GM21529 (cell line): ENCODE measurements around the gene IL17RC.
"Not testable (repeated sequence)": the region's sequence is repeated elsewhere in the genome, so short reads cannot be mapped to it uniquely, and the experiment has no call there.

ENCODE experiments used
- ATAC-seq: cut with Tn5 transposase; IDR thresholded peaks from one replicate; pipeline ENCODE4 v1.9.1; 2021; ENCODE audit not compliant: unreplicated experiment

The IL17RC gene

GRCh38 chr3:9893739-9894138, 23.2 kb upstream of the IL17RC start:
- ATAC-seq = no peak

DNA sequence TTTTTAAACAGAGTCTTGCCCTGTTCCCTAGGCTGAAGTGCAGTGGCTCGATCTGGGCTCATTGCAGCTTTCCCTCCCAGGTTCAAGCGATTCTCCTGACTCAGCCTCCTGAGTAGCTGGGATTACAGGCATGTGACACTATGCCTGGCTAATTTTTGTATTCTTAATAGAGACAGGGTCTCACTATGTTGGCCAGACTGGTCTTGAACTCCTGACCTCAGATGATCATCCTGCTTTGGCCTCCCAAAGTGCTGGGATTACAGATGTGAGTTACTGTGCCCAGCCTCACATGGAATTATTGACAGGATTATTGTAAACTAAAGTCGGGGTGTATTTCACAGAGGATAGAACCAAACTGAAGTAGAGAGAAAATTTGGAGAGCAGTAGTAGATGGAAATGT, 21.2 kb upstream of the IL17RC start:
- not testable (repeated sequence) for ATAC-seq

GRCh38 chr3:9896755-9897407, 20.0 kb upstream of the IL17RC start:
- ATAC-seq = not testable (repeated sequence)

- ATAC-seq = peak; percentile 51
These were observed 19.2 kb upstream of the IL17RC start for GRCh38 chr3:9897408-9898372.

DNA sequence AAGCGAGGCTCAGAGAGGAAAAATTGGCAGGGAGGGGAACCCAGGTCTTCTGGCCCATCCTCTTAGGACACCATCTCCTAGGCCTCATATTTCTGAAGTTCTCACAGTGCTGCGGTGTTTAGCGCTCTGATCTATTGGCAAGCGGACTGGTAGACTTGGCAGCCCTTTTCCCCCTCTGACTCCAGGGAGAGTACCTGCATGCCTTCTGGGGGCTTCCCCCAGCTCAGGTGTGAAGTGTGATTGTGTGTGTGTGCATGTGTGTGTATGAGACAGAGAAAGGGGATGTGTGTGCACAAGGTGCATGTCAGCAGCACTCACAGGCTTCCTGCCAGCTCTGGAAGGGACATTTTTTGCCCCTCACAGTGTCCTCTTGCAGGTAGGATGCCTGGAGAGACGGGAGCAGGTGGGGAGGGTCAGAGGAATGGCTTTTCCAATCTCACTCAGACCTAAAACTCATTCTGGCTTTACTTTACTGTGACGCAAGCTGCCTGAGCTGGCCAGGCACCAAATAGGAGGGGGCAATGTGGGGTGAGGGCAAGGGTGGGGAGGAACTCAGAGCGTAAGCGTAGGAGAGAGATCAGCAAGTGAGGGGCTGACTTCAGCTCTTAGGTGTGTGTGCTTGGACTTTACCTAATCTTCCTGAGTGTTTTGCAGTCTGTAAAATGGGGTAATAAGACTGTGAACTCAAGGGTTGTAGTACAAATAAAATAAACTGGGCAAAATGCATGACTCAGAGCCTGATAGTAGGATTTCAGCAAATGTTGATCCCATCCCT, 18.2 kb upstream of the IL17RC start:
- ATAC-seq = no peak

DNA sequence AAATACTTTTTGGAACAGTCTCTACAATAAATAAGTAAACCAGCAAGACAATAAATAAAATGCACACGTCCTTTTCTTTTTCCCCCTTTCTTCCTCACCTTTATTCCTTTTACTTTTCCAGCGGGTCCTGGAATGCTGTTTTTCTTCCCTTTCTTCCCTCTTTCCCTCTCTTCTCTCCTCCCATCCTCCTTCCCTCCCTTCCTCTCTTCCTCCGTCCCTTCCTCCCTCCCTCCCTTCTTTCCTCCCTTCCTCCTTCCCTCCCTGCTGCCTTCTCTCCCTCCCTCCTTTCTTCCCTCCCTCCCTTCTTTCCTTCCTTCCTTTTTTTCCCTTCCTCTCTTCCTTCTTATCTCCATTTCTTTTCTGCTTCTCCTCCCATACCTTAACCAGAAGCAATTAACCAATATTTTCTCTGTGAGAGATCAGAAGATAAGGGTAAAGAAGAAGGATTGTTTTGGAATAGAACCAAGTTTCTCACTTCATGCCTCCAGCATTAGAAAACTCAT, 17.6 kb upstream of the IL17RC start:
- no peak for ATAC-seq

- not testable (repeated sequence) for ATAC-seq
These were observed 15.9 kb upstream of the IL17RC start for GRCh38 chr3:9900965-9901415.

- no peak for ATAC-seq
These were observed 14.9 kb upstream of the IL17RC start for GRCh38 chr3:9901967-9902366.

DNA sequence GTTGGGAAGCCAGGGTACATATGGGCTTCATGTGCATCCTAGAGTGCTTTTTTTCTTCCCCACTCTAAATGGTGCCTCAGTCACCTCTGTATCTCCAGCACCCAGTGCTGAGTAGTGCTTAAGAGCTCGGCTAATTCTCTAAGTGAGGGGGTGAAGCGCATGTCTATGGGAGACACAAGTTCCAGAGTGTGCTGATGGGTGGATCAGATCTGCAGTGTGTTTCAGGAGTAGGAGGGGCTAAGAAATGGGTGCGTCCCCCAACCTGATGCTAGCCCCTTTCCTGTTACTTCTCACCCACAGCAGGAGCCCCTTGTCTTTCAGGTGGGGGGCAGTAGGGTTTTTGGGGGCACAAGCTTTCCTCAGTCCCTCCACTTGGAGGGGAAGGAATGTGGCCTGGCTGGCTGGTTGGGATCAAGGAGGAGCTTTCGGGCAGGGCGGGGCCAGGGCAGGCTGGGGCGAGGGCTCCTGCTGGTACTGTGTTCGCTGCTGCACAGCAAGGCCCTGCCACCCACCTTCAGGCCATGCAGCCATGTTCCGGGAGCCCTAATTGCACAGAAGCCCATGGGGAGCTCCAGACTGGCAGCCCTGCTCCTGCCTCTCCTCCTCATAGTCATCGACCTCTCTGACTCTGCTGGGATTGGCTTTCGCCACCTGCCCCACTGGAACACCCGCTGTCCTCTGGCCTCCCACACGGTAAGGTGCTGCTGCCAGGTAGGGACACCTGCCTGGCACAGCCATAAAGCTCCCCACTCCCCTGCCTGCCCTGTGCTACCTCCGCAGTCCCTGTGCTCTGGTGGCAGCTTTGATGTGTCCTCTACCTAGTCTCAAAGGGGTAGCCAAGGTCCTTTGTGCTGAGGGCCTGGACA, 14.3 kb upstream of the IL17RC start, which contains the start of gene IL17RE:
Gene IL17RE, plus strand, starts transcription at position 477 of the 866 bp plus-strand sequence. Its CDS starts 85 bp downstream, at position 562.
- no peak for ATAC-seq

DNA sequence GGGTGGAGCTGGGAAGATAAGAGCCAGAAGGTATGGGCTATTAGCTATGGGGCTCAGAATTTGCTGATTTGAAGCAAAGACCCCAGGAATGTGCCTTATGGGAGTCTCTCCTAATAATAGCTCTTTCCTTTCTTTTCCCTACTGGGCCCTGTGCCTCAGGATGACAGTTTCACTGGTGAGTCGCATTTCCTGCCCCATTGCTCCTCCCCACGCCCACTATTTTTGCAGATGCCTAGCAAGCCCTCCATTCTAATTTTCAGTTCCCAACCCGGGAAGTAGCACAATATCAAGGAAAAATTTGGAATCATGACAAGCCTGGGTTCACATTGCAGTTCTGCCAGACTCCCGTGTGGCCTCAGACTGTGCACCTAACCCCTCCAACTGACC, 13.7 kb upstream of the IL17RC start:
- no peak for ATAC-seq

DNA sequence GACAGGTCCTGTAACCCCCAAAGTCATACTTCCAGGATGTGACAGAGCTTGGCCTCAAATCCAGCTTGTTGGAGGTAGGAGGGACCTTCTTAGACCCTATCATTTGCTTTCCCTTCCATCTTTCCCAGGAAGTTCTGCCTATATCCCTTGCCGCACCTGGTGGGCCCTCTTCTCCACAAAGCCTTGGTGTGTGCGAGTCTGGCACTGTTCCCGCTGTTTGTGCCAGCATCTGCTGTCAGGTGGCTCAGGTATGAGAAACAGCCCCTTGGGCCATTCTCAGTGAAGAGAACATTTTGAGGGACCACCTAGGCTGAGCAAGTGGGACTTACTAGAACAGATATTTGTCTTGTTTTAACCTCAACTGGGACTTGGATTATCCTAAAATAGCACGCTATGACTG, 13.0 kb upstream of the IL17RC start:
- ATAC-seq = no peak

DNA sequence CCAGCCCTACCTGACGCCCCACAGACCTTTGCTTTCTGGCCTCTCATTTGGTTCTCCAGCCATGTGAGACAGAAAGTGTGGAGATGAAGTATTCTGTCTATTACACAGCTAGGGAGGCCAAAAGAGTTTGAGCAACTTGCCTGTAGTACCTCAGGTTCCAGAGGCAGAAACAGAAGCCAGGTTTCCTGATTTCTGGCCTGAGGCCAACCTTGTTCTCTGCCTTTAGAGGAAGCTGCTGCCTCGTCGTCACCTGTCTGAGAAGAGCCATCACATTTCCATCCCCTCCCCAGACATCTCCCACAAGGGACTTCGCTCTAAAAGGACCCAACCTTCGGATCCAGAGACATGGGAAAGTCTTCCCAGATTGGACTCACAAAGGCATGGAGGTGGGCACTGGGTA, 10.4 kb upstream of the IL17RC start:
- ATAC-seq = no peak

- ATAC-seq = no peak
These were observed 8.6 kb upstream of the IL17RC start for GRCh38 chr3:9908286-9908685.

DNA sequence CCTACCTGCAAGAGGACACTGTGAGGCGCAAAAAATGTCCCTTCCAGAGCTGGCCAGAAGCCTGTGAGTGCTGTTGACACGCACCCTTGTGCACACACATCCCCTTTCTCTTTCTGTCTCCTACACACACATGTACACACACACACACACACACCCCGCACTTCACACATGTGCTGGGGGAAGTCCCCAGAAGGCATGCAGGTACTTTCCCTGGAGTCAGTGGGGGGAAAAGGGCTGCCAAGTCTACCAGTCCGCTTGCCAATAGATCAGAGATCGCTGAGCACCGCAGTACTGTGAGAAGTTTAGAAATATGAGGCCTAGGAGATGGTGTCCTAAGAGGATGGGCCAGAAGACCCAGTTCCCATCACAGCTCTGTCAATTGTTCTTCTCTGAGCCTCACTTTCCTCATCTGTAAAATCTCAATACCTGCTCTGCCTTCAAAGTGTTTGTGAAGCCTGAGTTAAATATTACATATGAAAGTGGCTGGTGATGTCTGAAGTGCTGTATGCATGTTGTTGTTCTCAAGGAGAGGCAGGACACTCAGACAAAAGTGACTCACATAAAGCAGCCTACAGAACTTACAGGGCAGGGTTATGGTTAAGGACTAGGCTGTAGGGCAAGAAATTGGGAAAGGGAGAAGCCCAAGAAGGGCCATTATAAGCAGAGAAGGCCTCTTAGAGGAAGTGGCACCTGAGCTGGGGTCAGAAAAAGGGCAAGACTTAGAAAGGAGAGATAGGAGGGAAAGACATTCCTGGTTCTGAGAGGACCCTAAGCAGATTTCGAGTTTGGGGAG, 7.5 kb upstream of the IL17RC start:
- ATAC-seq = no peak

- no peak for ATAC-seq
These were observed 5.0 kb upstream of the IL17RC start for GRCh38 chr3:9911863-9912262.

- ATAC-seq = no peak
These were observed 4.5 kb upstream of the IL17RC start for GRCh38 chr3:9912294-9912935.

DNA sequence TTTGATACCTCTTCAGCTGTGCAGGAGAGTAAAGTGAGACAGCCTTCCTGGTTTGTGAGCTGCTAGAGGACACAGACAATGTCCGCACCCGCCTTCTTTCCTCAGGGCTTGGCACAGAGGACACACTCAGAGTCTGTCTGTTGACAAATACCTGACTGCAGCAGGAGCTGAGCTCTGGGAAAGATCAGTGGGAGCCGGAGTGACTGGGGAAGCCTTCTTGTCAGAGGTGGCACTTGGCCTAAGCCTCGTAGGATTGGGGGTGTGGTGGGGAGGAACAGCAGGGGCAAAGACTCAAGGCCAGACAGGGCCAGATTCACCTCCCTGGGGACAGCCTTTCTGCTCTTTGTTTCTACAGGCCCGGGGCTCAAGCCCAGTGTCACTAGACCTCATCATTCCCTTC, 3.3 kb upstream of the IL17RC start:
- ATAC-seq = no peak

DNA sequence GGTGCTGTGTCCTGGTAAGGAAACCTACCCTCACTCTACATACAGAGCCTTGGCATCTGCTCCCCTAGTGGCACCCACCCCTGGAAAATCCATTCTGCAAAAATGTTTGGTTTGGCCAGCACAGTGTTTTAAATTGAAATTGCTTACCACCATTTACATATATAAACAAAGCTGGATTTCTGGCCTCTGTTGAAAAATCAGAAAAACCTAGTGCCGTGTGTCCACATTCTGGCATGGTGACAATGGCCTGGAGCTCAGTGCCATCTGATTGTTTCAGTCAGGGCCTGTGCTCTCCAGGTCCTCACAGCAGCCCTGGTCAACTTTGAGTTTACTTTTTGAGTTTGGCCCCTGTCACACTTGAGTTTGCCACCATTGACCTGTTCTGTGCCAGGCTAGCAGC, 2.9 kb upstream of the IL17RC start:
- ATAC-seq = no peak
